ENCODE data around the gene FAM107A.

FAM107A gene

GRCh38 chr3:58555203-58555602 is 22.0 kb downstream of the FAM107A start:
- ChIA-PET CTCF (interaction anchor here (1.0 to 25.5 kb wide), 5 partner anchors 12 to 79 kb away, joined by 3 to 384 read pairs (median 4); no protein-coding TSS in a partner anchor), POLR2A (no interaction called here)

GRCh38 chr3:58553003-58553402 is 24.2 kb downstream of the FAM107A start:
- ChIA-PET CTCF (interaction anchor here (6.7 kb wide), 1 partner anchor 17 kb away, joined by 50 read pairs; no protein-coding TSS in a partner anchor), POLR2A (no interaction called here)
- no peak for TF ChIP-seq CTCF (IDR thresholded peaks at IDR 0.05; ENCODE audit: control extremely low read depth, extremely low read depth, low read depth, missing control alignments)
- no peak for DNase-seq (ENCODE audit: extremely low spot score)

More at GRCh38 chr3:58555203-58555602, 22.0 kb downstream of the FAM107A start:
- TF ChIP-seq CTCF (IDR thresholded peaks at IDR 0.05; ENCODE audit: control extremely low read depth, extremely low read depth, low read depth, missing control alignments) = no peak
- no peak for DNase-seq (ENCODE audit: extremely low spot score)

GRCh38 chr3:58551636-58552180 is 25.5 kb downstream of the FAM107A start:
- no peak for DNase-seq (ENCODE audit: extremely low spot score)
- ChIA-PET CTCF (no interaction called here), POLR2A (no interaction called here)
- no peak for TF ChIP-seq CTCF (IDR thresholded peaks at IDR 0.05; ENCODE audit: control extremely low read depth, extremely low read depth, low read depth, missing control alignments)

- ChIA-PET POLR2A (no interaction called here), CTCF (no interaction called here)
- TF ChIP-seq CTCF (IDR thresholded peaks at IDR 0.05; ENCODE audit: control extremely low read depth, extremely low read depth, low read depth, missing control alignments) = no peak
- DNase-seq (ENCODE audit: extremely low spot score) = no peak
Observed at GRCh38 chr3:58544541-58544940, 32.6 kb downstream of the FAM107A start.

- POLR2A ChIA-PET = no interaction called here
- CTCF ChIA-PET = interaction anchor here (1.1 to 4.2 kb wide), 3 partner anchors 29 to 234 kb away, joined by 3 to 20 read pairs (median 3); partner anchors contain the start of genes HTD2 and RPP14
- no peak for DNase-seq (ENCODE audit: extremely low spot score)
- TF ChIP-seq CTCF (IDR thresholded peaks at IDR 0.05; ENCODE audit: control extremely low read depth, extremely low read depth, low read depth, missing control alignments) = no peak
Observed at GRCh38 chr3:58540176-58540858, 36.9 kb downstream of the FAM107A start.

- no peak for DNase-seq (ENCODE audit: extremely low spot score)
- POLR2A ChIA-PET = no interaction called here
- no peak for TF ChIP-seq CTCF (IDR thresholded peaks at IDR 0.05; ENCODE audit: control extremely low read depth, extremely low read depth, low read depth, missing control alignments)
- CTCF ChIA-PET = interaction anchor here (1.4 to 4.2 kb wide), 3 partner anchors 16 to 233 kb away, joined by 4 to 20 read pairs (median 19); partner anchors contain the start of genes HTD2 and RPP14
Observed at GRCh38 chr3:58539626-58540025, 37.6 kb downstream of the FAM107A start.
